Measurements from ENCODE around the gene SLC7A14. TPM values are rescaled to one million over a fixed set of nuclear protein-coding genes. Genes with fewer than 3 reads are reported as not detected.

SLC7A14 gene
- total RNA-seq, 1 donor from 2014 or later, result not detected

DNA sequence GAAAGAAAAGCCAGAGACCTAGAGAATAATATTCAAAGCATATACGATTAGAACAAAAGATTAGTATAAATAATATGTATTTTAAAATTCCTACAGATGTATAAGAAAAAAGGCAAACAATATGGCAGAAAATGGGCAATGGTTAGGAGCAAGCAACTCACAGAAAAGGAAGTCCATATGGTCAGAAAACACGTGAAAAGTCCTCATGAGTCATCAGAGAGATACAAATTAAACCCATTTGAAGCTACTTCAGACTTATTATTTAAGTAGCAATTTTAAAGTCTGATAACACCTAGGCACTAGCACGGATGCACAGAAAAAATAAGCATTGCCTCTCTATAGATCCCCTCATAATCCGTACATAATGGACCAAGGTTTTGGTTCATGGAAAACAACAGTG, 25.6 kb downstream of the SLC7A14 start:
- no peaks in the 10 kb centered on the region for H3K36me3 ChIP-seq
- no peaks in the 10 kb centered on the region for H4K20me1 ChIP-seq (ENCODE audit: low read depth)
- H3K27me3 Mint-ChIP-seq (ENCODE audit: insufficient read depth, low read depth), result peaks cover 4% of the 10 kb centered on the region
- no peaks in the 10 kb centered on the region for H3K9me3 Mint-ChIP-seq
- H3K36me3 Mint-ChIP-seq, result no peaks in the 10 kb centered on the region
- no peaks in the 10 kb centered on the region for H3K79me2 ChIP-seq (ENCODE audit: low read depth)
- H3K4me2 ChIP-seq, result no peak overlapping the region
- DNase-seq (ENCODE audit: low spot score), result no peak
- no peak overlapping the region for H3K9ac ChIP-seq
- H2AFZ ChIP-seq (replicated peaks), result no peak overlapping the region
- H3K4me3 Mint-ChIP-seq, result no peak overlapping the region
- H3K4me1 ChIP-seq, result no peaks in the 10 kb centered on the region
- no peaks in the 10 kb centered on the region for H3K9me3 ChIP-seq (ENCODE audit: low read depth)
- H3K27ac ChIP-seq, result no peak overlapping the region
- peaks cover 3% of the 10 kb centered on the region for H3K4me1 Mint-ChIP-seq
- H3F3A ChIP-seq (ENCODE audit: low read depth), result no peaks in the 10 kb centered on the region
- no peak overlapping the region for H3K27ac Mint-ChIP-seq
- TF ChIP-seq EZH2phosphoT487 (IDR thresholded peaks at IDR 0.05) (no peak), EZH2 (IDR thresholded peaks at IDR 0.05) (no peak), CTCF (IDR thresholded peaks at IDR 0.05) (no peak)
- H3K27me3 ChIP-seq, result no peaks in the 10 kb centered on the region
- no peak overlapping the region for H3K4me3 ChIP-seq

GRCh38 chr3:170558427-170558826, 27.4 kb downstream of the SLC7A14 start:
- H3K4me3 ChIP-seq, result no peak overlapping the region
- Mint-ChIP-seq H3K27ac (no peak overlapping the region), H3K36me3 (no peaks in the 10 kb centered on the region), H3K27me3 (ENCODE audit: insufficient read depth, low read depth) (peaks cover 4% of the 10 kb centered on the region), H3K4me3 (no peak overlapping the region), H3K9me3 (no peaks in the 10 kb centered on the region), H3K4me1 (no peaks in the 10 kb centered on the region)
- H3K27ac ChIP-seq, result no peak overlapping the region
- H4K20me1 ChIP-seq (ENCODE audit: low read depth), result no peaks in the 10 kb centered on the region
- H3K9ac ChIP-seq, result no peak overlapping the region
- H3K27me3 ChIP-seq, result no peaks in the 10 kb centered on the region
- no peak overlapping the region for H2AFZ ChIP-seq (replicated peaks)
- no peak for TF ChIP-seq CTCF (IDR thresholded peaks at IDR 0.05)
- TF ChIP-seq EZH2 (IDR thresholded peaks at IDR 0.05), result no peak
- TF ChIP-seq EZH2phosphoT487 (IDR thresholded peaks at IDR 0.05), result no peak
- H3K9me3 ChIP-seq (ENCODE audit: low read depth), result no peaks in the 10 kb centered on the region
- H3K4me2 ChIP-seq, result no peak overlapping the region
- H3K36me3 ChIP-seq, result no peaks in the 10 kb centered on the region
- no peaks in the 10 kb centered on the region for H3K79me2 ChIP-seq (ENCODE audit: low read depth)
- no peaks in the 10 kb centered on the region for H3F3A ChIP-seq (ENCODE audit: low read depth)
- no peak for DNase-seq (ENCODE audit: low spot score)
- H3K4me1 ChIP-seq, result no peaks in the 10 kb centered on the region

- TF ChIP-seq CTCF (IDR thresholded peaks at IDR 0.05), result no peak
- no peak for TF ChIP-seq EZH2 (IDR thresholded peaks at IDR 0.05)
- TF ChIP-seq EZH2phosphoT487 (IDR thresholded peaks at IDR 0.05), result no peak
- Histone ChIP-seq H3F3A (ENCODE audit: low read depth) (no peaks in the 10 kb centered on the region), H3K9me3 (ENCODE audit: low read depth) (no peaks in the 10 kb centered on the region), H3K27me3 (no peaks in the 10 kb centered on the region), H3K4me2 (no peak overlapping the region), H3K79me2 (ENCODE audit: low read depth) (no peaks in the 10 kb centered on the region), H3K9ac (no peak overlapping the region), H4K20me1 (ENCODE audit: low read depth) (no peaks in the 10 kb centered on the region), H3K27ac (no peak overlapping the region), H3K4me3 (no peak overlapping the region), H2AFZ (replicated peaks) (no peak overlapping the region), H3K36me3 (no peaks in the 10 kb centered on the region), H3K4me1 (no peaks in the 10 kb centered on the region)
- peaks cover 2% of the 10 kb centered on the region for H3K27me3 Mint-ChIP-seq (ENCODE audit: insufficient read depth, low read depth)
- H3K4me3 Mint-ChIP-seq, result no peak overlapping the region
- no peak overlapping the region for H3K27ac Mint-ChIP-seq
- no peak for DNase-seq (ENCODE audit: low spot score)
- no peaks in the 10 kb centered on the region for H3K4me1 Mint-ChIP-seq
- H3K9me3 Mint-ChIP-seq, result no peaks in the 10 kb centered on the region
- H3K36me3 Mint-ChIP-seq, result no peaks in the 10 kb centered on the region
Measured at GRCh38 chr3:170555329-170555728, 30.5 kb downstream of the SLC7A14 start.

All from neural progenitor cell (in vitro differentiated cells).